ENCODE results near the gene LRRC4.

Gene LRRC4

DNA sequence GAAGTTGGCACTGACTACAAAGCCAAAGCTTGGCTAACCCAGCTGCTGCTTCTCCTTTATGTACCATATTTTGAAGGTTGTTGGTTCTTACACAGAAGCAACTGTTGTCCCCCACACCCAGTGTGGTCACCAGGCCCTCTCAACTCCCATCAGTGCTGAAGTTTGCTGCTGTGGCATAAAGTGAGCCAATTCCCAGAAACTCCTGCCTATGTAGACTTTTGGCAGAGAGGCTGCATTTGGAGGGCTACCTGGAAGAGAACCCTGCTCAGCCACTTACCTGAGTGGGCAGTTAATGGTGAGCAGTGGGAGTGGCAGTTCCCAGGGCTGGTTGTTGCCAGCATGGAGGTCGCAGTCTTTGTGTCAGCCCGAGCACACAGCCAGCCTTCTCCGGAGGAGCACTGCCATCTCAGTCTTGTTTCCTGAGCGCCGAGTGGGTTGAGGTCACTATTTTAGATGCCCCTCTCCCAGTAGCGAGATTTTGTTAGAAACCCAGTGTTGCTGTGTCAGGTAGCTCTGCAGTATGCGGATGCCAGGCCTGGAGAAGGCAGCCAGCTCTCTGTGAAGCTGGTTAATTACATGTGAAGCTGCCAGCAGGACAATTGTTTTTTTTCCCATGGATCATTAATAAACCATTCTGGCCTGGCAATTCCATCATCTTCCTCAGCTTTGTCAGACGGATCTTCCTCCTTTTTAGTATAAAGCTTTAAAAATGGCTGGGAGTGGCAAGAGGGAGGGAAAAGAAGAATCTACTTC lies 24.5 kb downstream of the LRRC4 start:
- DNase-seq = no peak

GRCh38 chr7:128005759-128006159 lies 25.5 kb downstream of the LRRC4 start:
- DNase-seq = no peak

- DNase-seq = no peak
Observed at GRCh38 chr7:128005117-128005516, 26.1 kb downstream of the LRRC4 start.

- DNase-seq = no peak
Observed at GRCh38 chr7:128004623-128005022, 26.6 kb downstream of the LRRC4 start.

- DNase-seq = no peak
Observed at GRCh38 chr7:128003787-128004186, 27.4 kb downstream of the LRRC4 start.

DNA sequence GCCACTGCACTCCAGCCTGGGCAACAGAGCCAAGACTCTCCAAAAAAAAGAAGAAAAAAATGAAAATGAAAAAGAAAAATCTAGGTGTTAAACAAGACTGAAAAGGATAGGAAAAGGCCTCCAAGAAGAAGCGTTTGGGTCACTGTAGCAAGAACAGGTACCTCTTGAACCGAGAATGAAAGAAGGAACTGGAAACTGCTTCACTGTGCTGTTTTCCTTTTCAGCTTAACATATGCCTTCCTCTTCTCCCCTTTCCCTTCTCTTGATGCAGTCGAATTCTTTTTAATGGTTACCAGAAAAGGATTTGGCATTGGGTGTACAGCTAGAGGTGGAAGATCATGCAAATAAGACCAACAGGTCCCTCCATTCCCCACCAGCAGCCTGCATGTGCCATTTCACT lies 28.1 kb downstream of the LRRC4 start:
- DNase-seq = no peak

- no peak for DNase-seq
Observed at GRCh38 chr7:128000854-128001265, 30.4 kb downstream of the LRRC4 start.

DNA sequence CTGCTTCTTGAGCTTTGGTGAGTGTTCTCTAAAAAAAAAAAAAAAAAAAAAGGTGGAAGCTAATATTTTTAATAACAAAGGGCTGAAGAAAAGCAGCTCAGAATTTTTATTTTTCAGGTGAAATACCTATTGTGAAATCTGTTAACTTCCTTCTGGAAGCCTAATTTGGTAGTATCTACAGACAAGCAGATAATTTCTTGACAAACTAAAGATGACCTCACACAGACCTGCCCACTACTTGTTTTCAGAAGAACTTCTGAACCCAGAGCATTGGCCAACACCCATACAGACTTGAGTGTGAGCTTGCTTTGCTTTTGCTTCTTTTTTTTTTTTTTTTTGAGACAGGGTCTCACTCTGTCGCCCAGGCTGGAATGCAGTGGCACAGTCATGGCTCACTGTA lies 31.2 kb downstream of the LRRC4 start:
- no peak for DNase-seq

DNA sequence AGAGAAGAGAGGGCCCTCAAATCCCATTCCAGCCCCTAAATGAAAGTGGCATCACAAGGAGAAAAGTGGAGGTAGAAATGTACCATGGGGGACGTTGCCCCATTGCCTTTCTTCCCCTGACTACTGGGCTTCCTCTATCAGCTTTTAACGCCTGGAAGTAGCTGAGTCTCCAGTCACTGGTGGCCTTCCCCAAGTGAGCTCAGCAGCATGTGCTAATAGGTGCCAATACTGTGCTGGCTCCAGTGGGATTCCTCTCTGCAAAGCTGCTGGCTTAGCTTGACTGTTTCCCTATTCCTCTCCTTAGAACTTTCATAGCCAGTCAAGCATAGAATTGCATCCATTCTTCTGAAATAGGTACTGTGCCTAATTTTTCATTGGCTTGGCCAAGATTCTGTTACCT lies 32.6 kb downstream of the LRRC4 start:
- DNase-seq = no peak

DNA sequence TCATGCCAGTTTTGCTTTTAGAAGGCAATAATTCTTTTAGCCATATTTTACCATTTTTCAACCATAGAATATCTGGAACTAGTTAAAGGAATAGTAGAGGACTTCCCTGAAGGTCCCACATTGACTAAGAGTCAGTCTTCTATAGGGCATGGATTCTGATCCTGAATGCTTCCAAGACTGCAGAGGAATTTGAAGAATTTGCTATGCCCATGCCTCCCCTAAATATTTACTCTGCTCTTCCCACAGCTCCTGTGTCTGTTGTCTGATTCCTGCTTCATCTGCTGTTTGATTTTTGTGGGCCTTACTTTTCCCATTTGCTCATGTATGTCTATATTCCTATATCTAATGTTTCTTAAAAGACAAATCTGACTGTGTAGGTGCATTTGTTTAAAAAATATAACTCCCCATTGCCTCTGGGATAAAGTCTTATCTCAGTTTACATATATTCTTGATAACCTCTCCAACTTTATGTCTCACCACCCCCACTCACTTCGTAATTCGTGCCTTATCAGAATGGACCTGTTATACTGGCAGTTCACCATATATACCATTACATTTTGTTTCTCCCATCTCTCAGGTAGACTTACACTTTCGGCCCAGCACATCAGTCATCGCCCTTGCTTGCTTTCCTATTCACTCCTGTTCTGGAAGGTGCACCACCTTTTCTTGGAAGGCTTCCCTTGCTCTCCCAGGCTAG lies 33.9 kb downstream of the LRRC4 start:
- no peak for DNase-seq

- no peak for DNase-seq
Observed at GRCh38 chr7:127996253-127997071, 34.8 kb downstream of the LRRC4 start.

- DNase-seq = no peak
Observed at GRCh38 chr7:127995881-127996215, 35.4 kb downstream of the LRRC4 start.

GRCh38 chr7:127995156-127995880 lies 35.9 kb downstream of the LRRC4 start:
- no peak for DNase-seq

- no peak for DNase-seq
Observed at GRCh38 chr7:127993987-127994386, 37.2 kb downstream of the LRRC4 start.

- no peak for DNase-seq
Observed at GRCh38 chr7:127993317-127993716, 37.9 kb downstream of the LRRC4 start.

DNA sequence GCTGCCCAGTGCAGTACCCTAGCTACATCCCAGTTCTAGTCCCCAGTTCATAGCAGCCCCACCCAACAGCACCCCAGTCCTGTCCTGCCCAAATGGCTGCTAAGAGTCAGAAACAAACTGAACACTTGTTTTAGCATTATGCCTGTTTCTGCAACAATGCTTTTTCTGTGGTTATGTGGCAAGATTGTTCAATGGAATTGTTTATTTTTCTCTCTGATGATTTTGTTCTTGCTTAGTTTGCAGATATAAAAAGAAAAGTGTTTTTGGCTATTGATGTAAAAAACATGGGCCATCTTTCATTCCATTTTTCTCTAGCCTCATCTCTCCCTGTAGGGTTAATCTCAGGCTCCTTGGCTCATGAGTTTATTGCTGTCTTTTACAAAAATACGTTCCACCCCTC lies 42.5 kb downstream of the LRRC4 start:
- DNase-seq = no peak

GRCh38 chr7:127986581-127987521 lies 44.4 kb downstream of the LRRC4 start:
- DNase-seq = no peak

- no peak for DNase-seq
Observed at GRCh38 chr7:127983804-127984332, 47.4 kb downstream of the LRRC4 start.

GRCh38 chr7:127981965-127982364 lies 49.3 kb downstream of the LRRC4 start:
- DNase-seq = no peak

DNA sequence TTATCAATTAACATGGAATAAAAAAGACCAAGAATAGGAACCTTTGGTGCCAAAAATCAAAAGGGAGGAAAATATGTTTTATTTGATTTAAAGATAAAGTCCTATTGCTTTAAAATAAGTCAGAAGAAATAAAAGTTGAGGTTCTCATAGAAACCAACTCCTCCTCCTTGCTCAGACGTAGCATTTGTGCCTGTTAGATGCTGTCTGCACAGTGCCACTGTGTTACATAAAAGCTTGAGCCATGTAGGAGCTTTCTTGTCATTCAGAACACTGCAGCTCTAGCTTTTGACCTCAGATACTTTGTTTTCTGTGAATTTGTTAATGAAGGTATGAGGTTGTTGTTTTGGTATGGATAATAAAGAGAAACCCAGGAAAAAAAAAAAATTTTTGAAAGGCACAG lies 50.3 kb downstream of the LRRC4 start:
- DNase-seq = no peak

- DNase-seq = no peak
Observed at GRCh38 chr7:127979728-127980126, 51.5 kb downstream of the LRRC4 start.

All from right kidney (tissue), 1 donor.